AG04449 (cell line): ENCODE measurements around the gene CDKN1A.

ENCODE experiments used
- CTCF ChIA-PET: fragments of 350-600 bp; formaldehyde crosslinking; extraction: SDS; loops from one replicate; lab custom pipeline; 2021; ENCODE audit warnings: antibody characterized with exemption; lab: Yijun Ruan, JAX
- POLR2A ChIA-PET: fragments of 400-600, 350-600 bp; formaldehyde crosslinking; extraction: SDS; loops from one replicate; lab custom pipeline; 2020; ENCODE audit warnings: antibody characterized with exemption, inconsistent platforms; lab: Yijun Ruan, JAX
- DNase-seq: peaks from one replicate; pipeline ENCODE4 v3.0.0-alpha.2; 2010; ENCODE audit warnings: low read depth, low spot score
- H3K4me3 ChIP-seq: 2 replicates; pipeline ENCODE4 v1.5.1; 2011; ENCODE audit warnings: low read depth, mild to moderate bottlenecking, control low read depth, low read length
- CTCF ChIP-seq: IDR thresholded peaks from one replicate; pipeline ENCODE4 v1.5.1; 2011; ENCODE audit warnings: mild to moderate bottlenecking, moderate library complexity, low read length, control low read depth, inconsistent platforms; ENCODE audit not compliant: insufficient read depth; ENCODE audit errors: missing control alignments

Gene CDKN1A

GRCh38 chr6:36716476-36717093 lies 38.1 kb downstream of the CDKN1A start:
- POLR2A ChIA-PET = no interaction called here
- no peak for TF ChIP-seq CTCF
- DNase-seq = no peak
- CTCF ChIA-PET = interaction anchor here (1.3 to 18.0 kb wide), 4 partner anchors 8 to 103 kb away, joined by 4 to 179 read pairs (median 10); no protein-coding TSS in a partner anchor
- H3K4me3 ChIP-seq = no peak overlapping the region

- CTCF ChIA-PET = interaction anchor here (1.3 to 18.0 kb wide), 4 partner anchors 8 to 103 kb away, joined by 4 to 179 read pairs (median 6); no protein-coding TSS in a partner anchor
- DNase-seq = no peak
- no peak for TF ChIP-seq CTCF
- no peak overlapping the region for H3K4me3 ChIP-seq
- POLR2A ChIA-PET = no interaction called here
These were observed 38.8 kb downstream of the CDKN1A start for GRCh38 chr6:36717231-36717825.

- ChIA-PET CTCF (interaction anchor here (1.4 to 18.0 kb wide), 4 partner anchors 9 to 104 kb away, joined by 4 to 179 read pairs (median 7); no protein-coding TSS in a partner anchor), POLR2A (no interaction called here)
- no peak overlapping the region for H3K4me3 ChIP-seq
- no peak for DNase-seq
- TF ChIP-seq CTCF = no peak
These were observed 39.5 kb downstream of the CDKN1A start for GRCh38 chr6:36717871-36718540.

- CTCF ChIA-PET = interaction anchor here (1.4 to 18.0 kb wide), 3 partner anchors 9 to 105 kb away, joined by 4 to 179 read pairs (median 7); no protein-coding TSS in a partner anchor
- no peak for TF ChIP-seq CTCF
- DNase-seq = no peak
- H3K4me3 ChIP-seq = no peak overlapping the region
- POLR2A ChIA-PET = no interaction called here
These were observed 40.0 kb downstream of the CDKN1A start for GRCh38 chr6:36718560-36718959.

GRCh38 chr6:36719126-36719525 lies 40.6 kb downstream of the CDKN1A start:
- DNase-seq = no peak
- ChIA-PET CTCF (interaction anchor here (1.9 to 18.0 kb wide), 2 partner anchors 40 to 105 kb away, joined by 7 to 179 read pairs; no protein-coding TSS in a partner anchor), POLR2A (no interaction called here)
- H3K4me3 ChIP-seq = no peak overlapping the region
- no peak for TF ChIP-seq CTCF
